ENCODE measurements around the gene GRK5.

Gene GRK5

GRCh38 chr10:119406601-119407253 is 199.4 kb downstream of the GRK5 start:
- no peak for DNase-seq (ENCODE audit: low spot score)

DNA sequence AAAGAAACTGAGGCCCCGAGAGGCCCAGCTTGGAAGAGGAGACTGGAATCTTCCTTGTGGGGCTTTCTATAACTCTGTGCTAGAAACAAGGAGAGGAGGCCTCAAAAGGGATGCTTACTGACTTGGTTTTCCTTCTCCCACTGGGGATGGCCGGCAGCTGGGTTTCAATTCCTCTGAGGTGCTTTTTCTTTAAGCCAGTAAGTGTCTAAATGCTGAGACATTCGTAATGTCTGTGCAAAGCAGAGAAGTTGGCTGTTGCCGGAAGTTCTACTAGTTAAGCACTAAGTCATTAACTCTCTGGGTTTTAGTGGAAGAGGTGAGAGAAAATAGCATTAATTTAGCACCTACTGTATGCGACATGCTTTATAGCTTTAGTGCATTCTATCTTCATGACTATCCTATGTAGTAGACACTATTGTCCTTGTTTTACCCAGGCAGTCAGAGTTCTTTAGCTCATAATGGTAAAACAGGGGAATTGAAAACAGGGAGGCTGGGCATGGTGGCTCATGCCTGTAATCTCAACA is 199.9 kb downstream of the GRK5 start:
- no peak for DNase-seq (ENCODE audit: low spot score)

- no peak for DNase-seq (ENCODE audit: low spot score)
Observed at GRCh38 chr10:119408072-119408471, 200.7 kb downstream of the GRK5 start.

DNA sequence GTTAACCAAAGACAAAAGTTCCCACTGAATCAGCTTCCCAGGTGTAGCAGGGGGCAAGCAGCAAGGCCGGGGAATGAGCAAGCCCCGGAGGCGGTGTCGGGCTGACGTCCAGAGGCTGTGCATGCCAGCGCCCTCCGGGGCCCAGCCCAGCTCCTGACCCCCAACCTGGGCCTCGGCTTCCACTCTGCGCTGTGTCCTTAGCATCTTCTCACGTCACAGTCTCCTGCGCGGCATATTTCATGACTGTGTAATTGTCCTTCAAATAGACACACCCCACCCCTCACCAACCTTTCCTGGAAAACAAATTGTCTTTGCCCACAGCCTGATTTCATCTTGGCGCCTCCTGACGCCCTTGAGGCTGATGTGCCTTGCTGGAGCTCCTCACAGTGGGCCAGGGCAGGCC is 201.6 kb downstream of the GRK5 start:
- no peak for DNase-seq (ENCODE audit: low spot score)

DNA sequence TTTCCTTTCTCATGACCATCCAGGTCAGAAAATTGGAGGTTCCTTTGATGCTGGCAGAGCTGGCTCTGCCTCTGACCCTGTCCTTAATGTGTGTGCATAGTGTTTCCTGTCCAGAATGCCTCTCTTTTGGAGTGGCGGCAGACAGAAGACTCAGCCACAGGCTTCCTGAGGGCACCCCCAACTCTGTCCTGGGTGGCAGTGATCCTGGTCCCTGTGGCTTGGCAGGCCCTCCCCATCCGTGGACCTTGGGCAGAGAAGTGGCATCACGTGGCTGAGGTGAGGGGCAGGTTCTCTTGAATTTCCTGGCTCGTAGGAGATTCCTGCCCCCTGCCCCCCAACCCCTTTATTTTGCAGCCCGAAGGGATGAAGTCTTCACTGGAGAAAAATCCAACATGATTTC is 202.0 kb downstream of the GRK5 start:
- no peak for DNase-seq (ENCODE audit: low spot score)

GRCh38 chr10:119409906-119410305 is 202.5 kb downstream of the GRK5 start:
- no peak for DNase-seq (ENCODE audit: low spot score)

DNA sequence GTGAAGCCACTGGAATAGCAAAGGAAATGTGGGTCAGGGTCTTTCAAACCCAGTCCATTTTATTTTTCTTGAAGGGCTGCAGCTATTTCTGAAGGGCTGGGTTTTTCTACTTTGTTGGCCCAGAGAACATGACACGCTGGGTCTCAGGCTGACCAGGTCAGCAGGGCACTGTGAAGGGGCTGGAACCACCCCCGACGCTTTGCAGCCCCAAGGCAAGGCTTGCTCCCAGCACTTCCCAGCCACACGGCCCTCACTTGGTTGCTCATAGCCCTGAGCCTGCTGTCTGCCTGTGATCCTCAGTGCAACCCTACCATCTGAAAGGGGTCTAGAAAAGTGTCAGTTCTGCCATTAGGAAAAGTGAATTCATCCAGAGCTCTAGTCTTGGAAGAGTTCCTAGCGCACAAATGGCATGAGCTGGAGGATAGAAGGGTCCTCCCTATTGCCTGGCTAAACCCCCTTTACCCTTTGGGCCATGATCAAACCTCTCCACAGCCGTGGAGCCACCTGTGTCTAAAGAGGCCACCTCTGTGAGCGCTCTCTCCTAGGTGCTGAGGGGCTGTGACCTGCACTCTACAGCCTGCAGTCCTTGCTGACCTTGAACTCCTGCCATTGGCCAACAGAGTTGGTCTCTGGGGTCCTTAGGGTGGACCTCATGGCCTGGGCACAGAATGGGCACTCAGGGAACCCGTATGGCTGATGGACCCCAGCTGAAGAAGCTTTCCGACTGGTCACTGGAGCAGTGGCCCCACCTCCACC is 203.2 kb downstream of the GRK5 start:
- DNase-seq (ENCODE audit: low spot score) = no peak

DNA sequence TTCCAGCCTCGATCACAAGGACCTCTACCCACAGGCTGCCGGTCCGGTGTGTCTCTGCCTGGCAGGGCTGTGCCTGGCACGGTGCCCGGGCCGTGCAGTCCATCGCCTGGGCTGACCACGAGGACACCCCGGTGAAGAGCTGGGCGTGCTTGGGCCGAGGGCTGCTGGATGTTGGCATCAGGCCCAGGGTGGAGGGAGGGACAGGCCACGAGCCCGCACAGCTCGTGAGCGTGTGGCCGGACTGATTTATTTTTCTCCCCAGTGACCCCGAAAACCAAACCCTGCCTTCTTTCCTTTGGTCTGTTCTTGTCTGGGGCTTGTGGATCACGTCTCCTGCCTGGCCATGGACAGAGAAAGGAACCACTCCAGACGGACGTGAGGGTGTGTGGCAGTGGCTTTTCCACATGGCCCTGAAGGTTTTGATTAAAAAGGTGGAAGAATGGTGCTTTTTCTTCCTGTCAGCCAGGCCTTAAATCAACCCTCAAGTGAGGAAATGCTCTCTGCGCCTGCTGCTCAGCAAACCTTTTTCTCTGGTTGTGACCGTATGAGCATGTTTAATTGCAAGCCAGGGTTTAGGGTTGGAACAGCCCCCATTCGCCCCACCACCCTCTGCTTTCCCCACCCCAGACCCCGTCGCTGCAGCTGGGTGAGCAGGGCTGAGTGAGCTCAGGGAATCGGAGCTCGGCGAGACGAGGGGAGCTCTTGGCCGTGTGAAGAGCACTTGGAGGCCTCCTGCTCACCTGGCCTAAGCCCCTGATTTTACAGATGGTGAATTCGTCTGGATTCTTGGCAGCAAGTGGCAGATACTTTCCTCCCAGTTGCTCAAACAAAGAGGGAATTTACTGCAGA is 205.1 kb downstream of the GRK5 start:
- DNase-seq (ENCODE audit: low spot score) = peak; percentile 56

DNA sequence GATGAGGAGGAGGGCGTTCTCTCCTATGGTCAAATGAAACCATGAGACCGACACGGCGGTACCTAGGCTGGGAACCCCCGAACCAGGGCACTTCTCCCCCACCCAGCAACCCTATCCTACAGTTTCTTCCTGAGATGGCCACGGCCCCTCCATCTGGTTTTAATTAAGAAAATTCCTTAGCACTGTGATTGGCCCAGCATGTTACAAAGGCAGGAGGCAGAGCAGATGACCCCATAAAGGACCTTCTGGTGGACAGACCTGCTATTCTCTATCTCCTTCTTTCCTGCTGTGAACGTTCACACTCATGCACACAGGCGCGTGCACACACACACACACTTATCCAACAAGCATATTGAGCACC is 205.7 kb downstream of the GRK5 start:
- peak; percentile 66 for DNase-seq (ENCODE audit: low spot score)

GRCh38 chr10:119413471-119414080 is 206.2 kb downstream of the GRK5 start:
- no peak for DNase-seq (ENCODE audit: low spot score)

DNA sequence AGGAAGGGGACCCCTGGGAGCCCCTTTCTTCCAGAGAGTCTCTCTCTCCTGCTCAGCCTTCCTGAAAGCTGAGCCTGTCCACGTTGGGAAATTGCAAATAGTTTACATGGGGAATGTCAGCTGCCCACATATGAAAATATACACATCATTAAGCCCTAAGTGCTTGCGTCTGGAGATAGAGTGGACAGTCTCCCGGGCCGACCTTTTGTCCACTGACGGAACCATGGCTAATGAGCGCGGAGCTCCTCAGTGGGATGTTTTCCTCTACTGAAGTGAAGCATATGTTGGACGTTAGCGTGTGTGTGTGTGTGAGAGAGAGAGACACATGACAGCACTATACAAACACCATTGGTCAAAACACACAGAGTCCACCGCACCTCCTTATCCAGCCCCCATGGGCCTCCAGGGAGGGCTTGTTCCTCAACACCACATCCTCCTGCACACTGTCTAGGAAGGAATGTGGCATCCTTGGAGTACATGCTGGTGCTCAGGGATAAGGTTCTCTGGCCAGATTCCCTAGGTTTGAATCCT is 206.8 kb downstream of the GRK5 start:
- peak; percentile 24 for DNase-seq (ENCODE audit: low spot score)

DNA sequence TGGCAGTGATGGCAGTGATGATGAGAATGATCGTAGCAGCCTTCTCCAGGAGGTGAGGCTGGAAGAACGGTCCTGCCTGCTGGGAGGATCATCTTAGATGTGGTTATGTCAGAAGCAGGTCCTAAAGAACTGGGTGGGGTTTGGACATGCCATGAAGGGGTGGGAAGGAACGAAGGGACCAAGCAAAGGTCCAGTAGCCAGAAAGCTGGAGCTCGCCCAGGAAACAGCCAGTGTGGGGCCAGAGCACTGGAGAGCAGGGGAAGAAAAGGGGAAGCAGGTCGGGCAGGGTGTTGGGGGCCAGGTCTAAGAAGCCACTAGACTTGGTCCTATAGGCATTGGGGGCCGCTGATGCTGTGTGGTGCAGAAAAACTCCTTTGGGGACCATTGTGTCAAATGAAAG is 207.8 kb downstream of the GRK5 start:
- no peak for DNase-seq (ENCODE audit: low spot score)

DNA sequence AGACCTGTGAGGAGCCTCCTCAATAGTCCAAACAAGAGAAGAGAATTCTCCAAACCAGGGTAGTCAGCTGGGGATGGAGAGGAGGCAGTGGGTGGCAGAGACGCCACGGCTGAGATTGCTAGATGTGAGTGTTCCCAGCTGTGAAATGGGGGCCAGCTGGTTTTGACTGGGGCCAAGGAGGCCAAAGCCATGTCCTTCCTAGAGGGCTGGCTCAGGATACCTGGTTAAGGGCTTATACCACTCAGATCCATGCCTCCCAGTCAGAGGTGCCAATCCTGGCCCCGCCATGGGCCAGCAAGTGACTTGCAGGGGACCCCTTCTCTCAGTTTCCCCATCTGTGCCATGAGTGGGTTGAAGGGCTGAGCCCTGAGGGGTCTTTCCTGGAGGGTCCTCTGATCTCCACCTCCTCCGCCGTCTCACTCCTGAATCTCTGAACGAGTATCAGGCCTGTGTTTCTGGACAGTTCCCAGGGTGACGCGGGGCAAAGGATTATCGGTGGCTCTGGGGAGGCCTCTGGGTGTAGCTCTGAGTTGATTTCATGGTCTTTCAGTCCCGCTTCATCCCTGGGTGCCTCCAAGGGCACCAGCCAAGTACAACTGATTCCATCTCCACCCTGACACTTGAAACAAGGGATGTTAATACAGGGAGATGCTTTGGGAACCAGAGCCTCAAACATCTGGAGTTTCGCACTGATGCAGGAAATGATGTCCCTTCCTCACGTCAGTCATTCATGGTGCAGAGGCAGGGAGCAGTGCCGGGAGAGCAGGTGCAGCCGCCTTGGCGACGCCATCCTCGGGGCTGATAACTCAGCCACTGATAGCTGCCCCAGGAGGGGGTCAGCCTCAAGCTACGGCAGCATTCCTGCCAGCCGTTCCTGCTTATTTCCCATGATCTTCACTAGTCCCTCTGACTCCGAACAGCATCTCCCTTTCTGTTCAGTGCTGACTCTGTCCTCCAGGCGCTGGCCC is 208.4 kb downstream of the GRK5 start:
- DNase-seq (ENCODE audit: low spot score) = no peak

DNA sequence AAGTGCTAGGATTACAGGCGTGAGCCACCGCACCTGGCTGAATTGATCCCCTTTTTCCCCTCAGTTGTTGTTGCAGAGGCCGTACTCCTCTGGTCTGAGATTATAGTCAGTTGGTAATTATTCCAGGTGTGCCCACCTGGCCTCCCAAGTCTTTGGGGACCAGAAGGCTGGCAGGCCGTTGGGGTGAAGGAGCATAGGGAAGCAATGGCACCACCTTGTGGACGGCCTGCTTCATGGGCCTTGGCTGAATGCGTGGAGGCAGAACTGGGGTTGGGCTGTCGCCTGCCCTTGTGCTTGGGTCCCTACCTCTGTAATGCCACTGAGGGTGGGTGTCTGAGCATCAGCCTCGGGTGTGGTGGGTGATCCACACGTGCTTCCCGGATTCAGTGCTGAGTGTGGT is 209.5 kb downstream of the GRK5 start:
- DNase-seq (ENCODE audit: low spot score) = peak; percentile 64

DNA sequence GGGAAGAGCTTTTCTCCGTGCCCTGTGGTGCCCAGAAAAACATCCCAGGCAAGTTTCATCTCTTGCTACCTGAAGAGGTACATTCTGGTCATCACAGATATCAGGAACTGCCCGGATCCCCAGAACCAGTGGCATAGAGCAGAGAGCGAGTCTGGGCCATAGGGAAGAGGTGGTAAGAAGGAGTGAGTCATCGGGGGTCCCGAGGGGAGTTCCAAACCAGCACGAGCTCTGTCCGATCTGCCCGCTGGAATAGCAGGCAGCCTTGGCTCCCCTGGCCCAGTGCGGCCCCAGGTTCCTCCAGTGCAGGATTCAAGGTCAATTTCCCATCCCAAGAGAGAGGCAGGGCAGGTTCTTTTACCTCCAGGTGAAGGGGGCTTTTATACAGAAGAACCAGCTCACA is 210.5 kb downstream of the GRK5 start:
- DNase-seq (ENCODE audit: low spot score) = no peak

GRCh38 chr10:119418362-119418761 is 211.0 kb downstream of the GRK5 start:
- no peak for DNase-seq (ENCODE audit: low spot score)

DNA sequence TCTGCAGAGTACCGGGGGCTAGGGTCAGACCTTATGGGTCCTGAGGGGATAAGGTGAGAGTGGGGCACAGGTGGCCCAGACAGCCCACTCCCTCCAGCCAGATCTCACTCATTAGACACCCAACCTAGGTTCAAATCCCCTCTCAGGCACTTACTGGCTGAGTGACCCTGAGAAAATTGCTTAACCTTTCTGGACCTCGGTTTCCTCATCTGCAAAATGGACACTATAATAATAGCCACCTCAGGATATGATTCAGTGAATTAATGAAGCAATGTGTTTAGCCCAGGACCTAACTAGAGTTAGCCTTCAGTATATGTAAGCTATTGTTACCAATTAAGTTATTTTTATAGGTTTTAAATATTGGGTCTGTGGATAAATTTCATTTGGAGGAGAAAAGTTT is 212.6 kb downstream of the GRK5 start:
- no peak for DNase-seq (ENCODE audit: low spot score)

DNA sequence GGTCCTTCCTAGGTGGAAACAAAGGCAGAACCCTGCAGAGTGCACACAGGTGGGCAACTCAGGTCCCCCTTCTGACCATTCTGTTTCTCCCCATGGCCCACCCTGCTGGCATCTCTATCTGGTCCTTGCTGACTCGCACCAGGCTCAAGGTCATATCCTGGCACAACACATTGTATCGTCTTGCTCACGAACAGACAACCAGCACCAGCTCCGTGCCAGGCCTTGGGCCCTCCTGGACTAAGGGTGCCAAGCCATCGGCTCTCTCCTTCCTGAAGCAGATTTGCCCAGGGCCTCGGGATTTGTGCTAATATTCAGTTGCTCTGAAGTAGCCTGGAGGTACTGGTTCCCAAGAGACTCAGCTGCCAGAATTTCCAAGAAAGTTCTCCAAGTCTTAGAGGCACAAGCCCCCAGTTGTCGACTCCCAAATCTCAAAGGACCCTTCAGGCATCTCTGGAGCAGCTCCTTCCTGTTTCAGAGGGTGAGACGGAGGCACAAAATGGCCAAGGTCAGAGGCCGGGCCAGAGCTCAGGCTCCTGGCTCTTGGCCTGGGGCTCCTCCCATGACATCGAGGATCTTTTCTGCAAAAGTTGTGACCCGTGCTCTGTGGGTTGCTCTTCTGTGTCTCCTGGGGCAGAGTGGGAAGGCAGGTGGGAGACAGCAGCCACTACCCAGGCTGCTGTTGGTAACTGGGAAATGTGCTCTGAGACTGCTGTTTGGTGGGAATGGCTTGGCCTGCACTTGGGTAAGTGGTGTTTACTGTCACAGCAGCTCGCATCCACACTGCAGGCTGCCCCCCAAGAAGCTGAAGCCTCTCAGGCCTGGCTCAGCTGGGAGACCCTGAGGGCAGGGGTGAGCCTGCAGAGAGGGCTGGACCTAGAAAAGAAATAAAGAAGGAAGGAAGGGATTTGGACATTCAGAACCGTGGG is 213.8 kb downstream of the GRK5 start:
- no peak for DNase-seq (ENCODE audit: low spot score)

DNA sequence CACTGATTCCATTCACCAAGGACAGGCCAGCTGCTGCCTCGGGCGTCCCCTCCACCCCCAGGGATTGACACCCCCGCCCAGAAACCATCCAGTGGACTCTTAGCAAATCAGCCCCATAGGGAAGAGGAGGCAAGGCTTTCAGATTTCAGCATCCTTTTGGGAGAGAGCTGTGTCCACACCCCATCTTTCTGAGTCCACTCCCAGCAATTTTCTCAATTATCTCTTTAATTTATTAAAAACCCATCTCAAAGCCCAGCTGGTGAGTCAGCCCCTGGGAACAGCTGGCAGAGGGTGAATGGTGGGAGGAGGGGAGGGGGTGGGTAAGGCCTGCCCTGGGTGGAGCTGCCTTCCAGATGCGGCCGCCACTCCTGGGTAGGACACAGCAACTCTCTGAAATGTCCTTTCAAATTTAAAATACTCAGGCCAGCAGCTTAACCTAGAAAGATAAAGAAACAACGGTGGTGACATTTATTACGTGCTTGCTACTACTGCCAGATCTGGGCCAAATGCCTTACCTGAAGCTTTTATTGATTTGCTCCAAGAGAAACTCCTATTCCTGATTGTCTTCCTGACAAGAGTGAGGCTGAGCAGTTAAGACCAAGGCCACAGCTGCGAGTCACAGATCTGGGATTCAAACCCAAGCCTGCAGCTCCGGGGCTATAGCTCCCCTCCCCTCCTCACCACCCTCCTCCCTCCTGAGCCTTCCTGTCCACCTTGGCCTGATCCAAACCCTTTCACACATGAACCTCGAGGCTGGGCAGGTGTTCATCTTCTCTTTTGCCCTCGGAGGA is 214.7 kb downstream of the GRK5 start:
- peak; percentile 85 for DNase-seq (ENCODE audit: low spot score)
